Panc1 (cell line): ENCODE results near the gene KIFC3. TPM values are rescaled to one million over a fixed set of nuclear protein-coding genes. Genes with fewer than 3 reads are reported as not detected.

Experiments
- ATAC-seq: fragments of 200-7000 bp; cut with Tn5 transposase; 2 replicates; pipeline ENCODE4 v1.9.1; 2020; ENCODE audit warnings: mild to moderate bottlenecking, moderate library complexity
- BruUV-seq: library from RNA; stranded (reverse); fragments of 400-500 nt; replicated peaks from 2 replicates; lab custom pipeline; 2021; lab: Mats Ljungman, UMichigan
- CTCF ChIA-PET: fragments of 300-600 bp; sonication (Branson Sonifier 250); formaldehyde crosslinking; loops from one replicate; lab custom pipeline; 2022; ENCODE audit warnings: antibody characterized with exemption; lab: Charles Lee
- POLR2A ChIA-PET: fragments of 300-600 bp; sonication (Branson Sonifier 250); formaldehyde crosslinking; loops from one replicate; lab custom pipeline; 2022; ENCODE audit warnings: antibody characterized with exemption; lab: Charles Lee
- DNase-seq: peaks from one replicate; pipeline ENCODE4 v3.0.0-alpha.2; 2010; ENCODE audit warnings: low read depth, low spot score
- H3K27ac ChIP-seq: 2 replicates; pipeline ENCODE4 v1.5.1; 2011; ENCODE audit warnings: mild to moderate bottlenecking, low read length, inconsistent platforms
- H3K27me3 ChIP-seq: fragments of 200-500 bp; sonication (Bioruptor generic); 2 replicates; pipeline ENCODE4 v1.6.0; 2014; ENCODE audit warnings: low read length, inconsistent platforms; ENCODE audit not compliant: control insufficient read depth, insufficient read depth
- H3K36me3 ChIP-seq: fragments of 200-500 bp; sonication (Bioruptor generic); 2 replicates; pipeline ENCODE4 v1.5.1; 2014; ENCODE audit warnings: inconsistent platforms, mild to moderate bottlenecking, low read length, moderate library complexity; ENCODE audit not compliant: control insufficient read depth, insufficient read depth
- H3K4me1 ChIP-seq: 2 replicates; pipeline ENCODE4 v1.5.1; 2011; ENCODE audit warnings: inconsistent platforms, mild to moderate bottlenecking, low read length, moderate library complexity; ENCODE audit not compliant: control insufficient read depth, insufficient read depth
- H3K4me3 ChIP-seq, 2 experiments: 2 replicates each; pipeline ENCODE4 v1.5.1; 2011 to 2012; ENCODE audit warnings: low read depth in 2 of 2, low read length in 2 of 2, mild to moderate bottlenecking in 2 of 2, inconsistent platforms in 1 of 2, moderate library complexity in 1 of 2
- H3K9me3 ChIP-seq: fragments of 200-500 bp; sonication (Bioruptor generic); 2 replicates; pipeline ENCODE4 v1.5.1; 2014; ENCODE audit warnings: low read depth, mild to moderate bottlenecking, inconsistent platforms, low read length, moderate library complexity; ENCODE audit not compliant: control insufficient read depth, insufficient read depth
- CTCF ChIP-seq: fragments of 450-650 bp; IDR thresholded peaks from 2 replicates; pipeline ENCODE4 v1.5.1; 2017; ENCODE audit warnings: mild to moderate bottlenecking
- POLR2AphosphoS5 ChIP-seq: IDR thresholded peaks from 2 replicates; pipeline ENCODE4 v1.6.1; 2012; ENCODE audit warnings: mild to moderate bottlenecking, low read depth, low read length, moderate library complexity
- REST ChIP-seq, 2 experiments: IDR thresholded peaks; 2 replicates each; pipeline ENCODE4 v1.6.1; 2011 to 2012; ENCODE audit warnings: low read depth in 2 of 2, control low read depth in 1 of 2, low read length in 1 of 2, mild to moderate bottlenecking in 1 of 2, moderate library complexity in 1 of 2; ENCODE audit not compliant: insufficient read depth in 1 of 2
- SIN3A ChIP-seq: IDR thresholded peaks from 2 replicates; pipeline ENCODE4 v1.6.1; 2012; ENCODE audit warnings: low read depth, mild to moderate bottlenecking, low read length, moderate library complexity, borderline replicate concordance; ENCODE audit not compliant: insufficient read depth
- TCF7L2 ChIP-seq: IDR thresholded peaks from 2 replicates; pipeline ENCODE4 v1.6.1; 2011; ENCODE audit warnings: mild to moderate bottlenecking, low read depth, low read length, inconsistent platforms
- in situ Hi-C: cut with HindIII; loops from 2 replicates; pipeline ENCODE4 v1.10.0; 2016; ENCODE audit warnings: low sequenced_read_pairs, low pct_unique_long_range_greater_than_20kb
- intact Hi-C: fragments of 100-400 bp; cut with micrococcal nuclease; formaldehyde crosslinking; loops from one replicate; pipeline ENCODE4 v1.10.0; 2022; ENCODE audit not compliant: unreplicated experiment
- total RNA-seq: library from RNA; stranded (reverse); gene quantifications from one replicate; pipeline ENCODE4 v1.2.1, GENCODE V29; 2021; ENCODE audit not compliant: unreplicated experiment

KIFC3 gene
- total RNA-seq, 1 experiment from 2014 or later = 51.5 TPM

- Histone ChIP-seq H3K9me3 (no peaks in the 10 kb centered on the region), H3K4me1 (no peaks in the 10 kb centered on the region), H3K27me3 (no peaks in the 10 kb centered on the region), H3K4me3 (no peak overlapping the region), H3K27ac (no peak overlapping the region), H3K36me3 (no peaks in the 10 kb centered on the region)
- POLR2A ChIA-PET = no interaction called here
- no peak for DNase-seq
- BruUV-seq = no TSS peak
- ATAC-seq = no peak
- intact Hi-C loops (no loop called here), in situ Hi-C loops (no loop called here)
- TF ChIP-seq CTCF = no peak
- TF ChIP-seq SIN3A = no peak
- no peak for TF ChIP-seq POLR2AphosphoS5
- TF ChIP-seq REST (IDR thresholded peaks at IDR 0.05; ENCODE audit: insufficient read depth in 1 of 2, low read depth in 2 of 2, low read length in 1 of 2) = no peak
- TF ChIP-seq TCF7L2 = no peak
- CTCF ChIA-PET = no interaction called here
Observed at GRCh38 chr16:57761957-57762356, 40.3 kb downstream of the KIFC3 start.

GRCh38 chr16:57761301-57761700 is 41.0 kb downstream of the KIFC3 start:
- Histone ChIP-seq H3K36me3 (no peaks in the 10 kb centered on the region), H3K4me1 (no peaks in the 10 kb centered on the region), H3K27me3 (no peaks in the 10 kb centered on the region), H3K9me3 (no peaks in the 10 kb centered on the region), H3K27ac (no peak overlapping the region), H3K4me3 (no peak overlapping the region)
- DNase-seq (no peak), ATAC-seq (no peak)
- intact Hi-C loops = no loop called here
- no TSS peak for BruUV-seq
- ChIA-PET CTCF (no interaction called here), POLR2A (no interaction called here)
- in situ Hi-C loops = no loop called here
- TF ChIP-seq SIN3A (no peak), CTCF (no peak), REST (IDR thresholded peaks at IDR 0.05; ENCODE audit: insufficient read depth in 1 of 2, low read depth in 2 of 2, low read length in 1 of 2) (no peak), POLR2AphosphoS5 (no peak), TCF7L2 (no peak)
